SK-N-SH treated with all-trans-retinoic acid at 6 μM for 48 hours (cell line): ENCODE results near the gene LONRF2.

Source experiments
- ATAC-seq: fragments of 200-7000 bp; cut with Tn5 transposase; 3 replicates; pipeline ENCODE4 v1.9.1; 2020; ENCODE audit warnings: mild to moderate bottlenecking, moderate library complexity
- ARNTL ChIP-seq: fragments of 450-650 bp; formaldehyde crosslinking; IDR thresholded peaks from 2 replicates; pipeline ENCODE4 v1.5.0; 2020; ENCODE audit warnings: low read depth, mild to moderate bottlenecking, moderate library complexity, borderline replicate concordance
- BACH2 ChIP-seq: fragments of 250-450 bp; sonication (Bioruptor Pico); IDR thresholded peaks from 2 replicates; pipeline ENCODE4 v1.9.0; 2021; ENCODE audit warnings: mild to moderate bottlenecking, borderline replicate concordance
- CSDC2 ChIP-seq: fragments of 250-450 bp; sonication (Bioruptor Pico); IDR thresholded peaks from 2 replicates; pipeline ENCODE4 v1.5.0; 2020; ENCODE audit warnings: mild to moderate bottlenecking, moderate library complexity
- ESRRG ChIP-seq: fragments of 250-450 bp; sonication (Bioruptor Pico); IDR thresholded peaks from 2 replicates; pipeline ENCODE4 v1.6.1; 2021; ENCODE audit warnings: mild to moderate bottlenecking
- GLIS3 ChIP-seq: fragments of 250-450 bp; sonication (Bioruptor Pico); IDR thresholded peaks from 2 replicates; pipeline ENCODE4 v1.5.0; 2020; ENCODE audit warnings: mild to moderate bottlenecking, moderate library complexity
- ISL1 ChIP-seq: fragments of 250-450 bp; sonication (Bioruptor Pico); IDR thresholded peaks from 2 replicates; pipeline ENCODE4 v2.1.2; 2022; ENCODE audit warnings: mild to moderate bottlenecking, moderate library complexity
- OSR1 ChIP-seq: fragments of 250-450 bp; sonication (Bioruptor Pico); IDR thresholded peaks from 2 replicates; pipeline ENCODE4 v1.8.0; 2022; ENCODE audit warnings: moderate library complexity, mild to moderate bottlenecking, inconsistent platforms
- RARB ChIP-seq: fragments of 250-450 bp; sonication (Bioruptor Pico); IDR thresholded peaks from 2 replicates; pipeline ENCODE4 v1.8.0; 2021; ENCODE audit warnings: mild to moderate bottlenecking, moderate library complexity
- SNAI2 ChIP-seq: fragments of 250-450 bp; sonication (Bioruptor Pico); IDR thresholded peaks from 2 replicates; pipeline ENCODE4 v1.5.0; 2020; ENCODE audit warnings: mild to moderate bottlenecking, moderate library complexity
- TCF4 ChIP-seq: fragments of 250-450 bp; sonication (Bioruptor Pico); IDR thresholded peaks from 2 replicates; pipeline ENCODE4 v1.8.0; 2021; ENCODE audit warnings: mild to moderate bottlenecking, moderate library complexity, borderline replicate concordance
- TOX ChIP-seq: fragments of 250-450 bp; sonication (Bioruptor Pico); IDR thresholded peaks from 2 replicates; pipeline ENCODE4 v1.8.0; 2021; ENCODE audit warnings: mild to moderate bottlenecking, moderate library complexity, borderline replicate concordance
- ZFP30 ChIP-seq: fragments of 450-650 bp; formaldehyde crosslinking; IDR thresholded peaks from 2 replicates; pipeline ENCODE4 v1.5.0; 2022; ENCODE audit warnings: mild to moderate bottlenecking, moderate library complexity
- ZNF565 ChIP-seq: fragments of 450-650 bp; formaldehyde crosslinking; conservative IDR thresholded peaks from 2 replicates; pipeline ENCODE4 v1.5.0; 2020; ENCODE audit warnings: low read depth, mild to moderate bottlenecking, moderate library complexity
- ZNF70 ChIP-seq: fragments of 450-650 bp; formaldehyde crosslinking; IDR thresholded peaks from 2 replicates; pipeline ENCODE4 v1.5.0; 2020; ENCODE audit warnings: mild to moderate bottlenecking, moderate library complexity
- TF ChIP-seq, protein P1 (sequence below): fragments of 250-450 bp; sonication (Bioruptor Pico); IDR thresholded peaks from 2 replicates; pipeline ENCODE4 v1.8.0; 2020; ENCODE audit warnings: mild to moderate bottlenecking, moderate library complexity, borderline replicate concordance
- TF ChIP-seq, protein P2 (sequence below): fragments of 250-450 bp; sonication (Bioruptor Pico); IDR thresholded peaks from 2 replicates; pipeline ENCODE4 v1.8.0; 2021; ENCODE audit warnings: low read depth, mild to moderate bottlenecking, moderate library complexity, borderline replicate concordance
- TF ChIP-seq, protein P3 (sequence below): fragments of 250-450 bp; sonication (Bioruptor Pico); IDR thresholded peaks from 2 replicates; pipeline ENCODE4 v1.5.1; 2021; ENCODE audit warnings: mild to moderate bottlenecking, moderate library complexity

LONRF2 gene

DNA sequence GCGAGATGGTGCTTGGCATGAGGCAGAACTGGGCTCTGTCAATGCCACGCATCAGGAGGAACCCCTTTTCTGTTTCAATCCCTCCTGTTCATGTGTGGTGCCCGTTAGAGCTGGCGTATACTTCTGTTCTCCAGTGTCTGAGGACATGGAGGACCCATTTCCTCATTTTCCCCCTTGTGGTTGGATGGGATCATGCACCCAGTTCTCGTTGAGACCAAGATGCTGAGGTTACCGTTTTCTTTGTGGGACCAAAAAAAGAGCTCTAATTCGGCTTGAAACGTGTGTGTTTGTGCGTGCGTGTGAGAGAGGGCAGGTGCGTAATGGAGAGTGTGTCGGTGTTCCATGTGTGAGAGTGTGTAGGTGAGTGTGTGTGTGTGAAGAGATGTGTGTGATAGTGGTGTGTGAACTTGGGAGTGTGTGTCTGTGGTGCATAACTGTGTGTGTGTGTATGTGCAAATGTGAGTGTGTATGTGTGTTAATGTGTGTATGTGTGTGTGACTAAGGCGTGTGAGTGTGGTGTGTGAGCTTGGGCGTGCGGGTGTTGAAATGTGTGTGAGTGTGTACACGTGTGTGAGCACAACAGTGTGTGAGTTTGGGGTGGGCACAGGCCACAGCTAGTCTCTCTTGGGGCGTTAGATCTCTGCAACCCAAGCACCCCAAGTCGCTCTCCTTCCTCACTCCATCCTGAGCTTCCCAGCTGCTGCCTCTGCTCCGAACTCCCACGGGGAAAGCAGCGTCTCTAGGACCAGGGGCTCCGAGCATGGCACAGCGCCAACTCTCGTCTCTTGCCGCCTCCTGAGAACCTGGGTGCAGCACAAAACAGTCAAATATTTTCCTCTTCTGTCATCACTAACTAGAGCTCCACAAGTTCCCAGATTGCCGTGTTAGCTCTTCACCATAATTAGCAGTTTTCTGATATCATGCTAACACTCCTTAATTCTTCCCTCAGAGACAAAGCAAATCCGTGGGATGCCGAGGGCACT lies 75.8 kb downstream of the LONRF2 start:
- ATAC-seq = peak; percentile 49; the same call in 1 of the 3 replicates
- no peak for TF ChIP-seq BACH2
- no peak for TF ChIP-seq TCF4

DNA sequence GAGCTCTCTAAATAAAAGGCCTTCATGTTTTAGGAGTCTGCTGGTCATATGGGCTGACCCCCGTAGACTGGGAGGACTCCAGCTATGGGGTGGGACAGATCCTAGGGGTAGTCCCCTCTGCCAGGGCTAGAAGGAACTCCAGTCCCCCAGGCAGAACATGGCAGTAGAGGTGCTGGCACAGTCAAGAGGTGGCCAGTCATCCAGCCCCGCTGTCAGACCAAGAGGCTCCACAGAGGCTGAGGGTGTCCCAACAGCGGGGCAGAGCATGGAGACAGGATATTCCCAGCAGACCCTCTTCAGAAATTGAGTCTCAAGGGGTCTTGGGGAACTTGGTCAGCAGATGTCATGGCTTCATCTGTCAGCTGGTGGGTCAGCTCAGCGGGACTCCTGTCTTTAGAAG lies 76.6 kb downstream of the LONRF2 start:
- TF ChIP-seq OSR1 (CRISPR knock-in tag) = no peak
- TF ChIP-seq ZNF565 (CRISPR knock-in tag) = no peak
- no peak for TF ChIP-seq ESRRG (CRISPR knock-in tag)
- no peak for TF ChIP-seq ISL1
- no peak for TF ChIP-seq CSDC2 (CRISPR knock-in tag)
- no peak for TF ChIP-seq TCF4
- TF ChIP-seq ARNTL = no peak
- TF ChIP-seq TOX = no peak
- no peak for TF ChIP-seq ZNF70 (CRISPR knock-in tag)
- TF ChIP-seq, protein P1, sequence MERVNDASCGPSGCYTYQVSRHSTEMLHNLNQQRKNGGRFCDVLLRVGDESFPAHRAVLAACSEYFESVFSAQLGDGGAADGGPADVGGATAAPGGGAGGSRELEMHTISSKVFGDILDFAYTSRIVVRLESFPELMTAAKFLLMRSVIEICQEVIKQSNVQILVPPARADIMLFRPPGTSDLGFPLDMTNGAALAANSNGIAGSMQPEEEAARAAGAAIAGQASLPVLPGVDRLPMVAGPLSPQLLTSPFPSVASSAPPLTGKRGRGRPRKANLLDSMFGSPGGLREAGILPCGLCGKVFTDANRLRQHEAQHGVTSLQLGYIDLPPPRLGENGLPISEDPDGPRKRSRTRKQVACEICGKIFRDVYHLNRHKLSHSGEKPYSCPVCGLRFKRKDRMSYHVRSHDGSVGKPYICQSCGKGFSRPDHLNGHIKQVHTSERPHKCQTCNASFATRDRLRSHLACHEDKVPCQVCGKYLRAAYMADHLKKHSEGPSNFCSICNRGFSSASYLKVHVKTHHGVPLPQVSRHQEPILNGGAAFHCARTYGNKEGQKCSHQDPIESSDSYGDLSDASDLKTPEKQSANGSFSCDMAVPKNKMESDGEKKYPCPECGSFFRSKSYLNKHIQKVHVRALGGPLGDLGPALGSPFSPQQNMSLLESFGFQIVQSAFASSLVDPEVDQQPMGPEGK (CRISPR knock-in tag) = no peak
- TF ChIP-seq ZFP30 (CRISPR knock-in tag) = no peak
- TF ChIP-seq RARB (CRISPR knock-in tag) = no peak
- TF ChIP-seq BACH2 = no peak
- TF ChIP-seq, protein P2, sequence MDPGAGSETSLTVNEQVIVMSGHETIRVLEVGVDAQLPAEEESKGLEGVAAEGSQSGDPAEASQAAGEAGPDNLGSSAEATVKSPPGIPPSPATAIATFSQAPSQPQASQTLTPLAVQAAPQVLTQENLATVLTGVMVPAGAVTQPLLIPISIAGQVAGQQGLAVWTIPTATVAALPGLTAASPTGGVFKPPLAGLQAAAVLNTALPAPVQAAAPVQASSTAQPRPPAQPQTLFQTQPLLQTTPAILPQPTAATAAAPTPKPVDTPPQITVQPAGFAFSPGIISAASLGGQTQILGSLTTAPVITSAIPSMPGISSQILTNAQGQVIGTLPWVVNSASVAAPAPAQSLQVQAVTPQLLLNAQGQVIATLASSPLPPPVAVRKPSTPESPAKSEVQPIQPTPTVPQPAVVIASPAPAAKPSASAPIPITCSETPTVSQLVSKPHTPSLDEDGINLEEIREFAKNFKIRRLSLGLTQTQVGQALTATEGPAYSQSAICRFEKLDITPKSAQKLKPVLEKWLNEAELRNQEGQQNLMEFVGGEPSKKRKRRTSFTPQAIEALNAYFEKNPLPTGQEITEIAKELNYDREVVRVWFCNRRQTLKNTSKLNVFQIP (CRISPR knock-in tag) = no peak
- TF ChIP-seq SNAI2 (CRISPR knock-in tag) = no peak
- ATAC-seq = no peak

DNA sequence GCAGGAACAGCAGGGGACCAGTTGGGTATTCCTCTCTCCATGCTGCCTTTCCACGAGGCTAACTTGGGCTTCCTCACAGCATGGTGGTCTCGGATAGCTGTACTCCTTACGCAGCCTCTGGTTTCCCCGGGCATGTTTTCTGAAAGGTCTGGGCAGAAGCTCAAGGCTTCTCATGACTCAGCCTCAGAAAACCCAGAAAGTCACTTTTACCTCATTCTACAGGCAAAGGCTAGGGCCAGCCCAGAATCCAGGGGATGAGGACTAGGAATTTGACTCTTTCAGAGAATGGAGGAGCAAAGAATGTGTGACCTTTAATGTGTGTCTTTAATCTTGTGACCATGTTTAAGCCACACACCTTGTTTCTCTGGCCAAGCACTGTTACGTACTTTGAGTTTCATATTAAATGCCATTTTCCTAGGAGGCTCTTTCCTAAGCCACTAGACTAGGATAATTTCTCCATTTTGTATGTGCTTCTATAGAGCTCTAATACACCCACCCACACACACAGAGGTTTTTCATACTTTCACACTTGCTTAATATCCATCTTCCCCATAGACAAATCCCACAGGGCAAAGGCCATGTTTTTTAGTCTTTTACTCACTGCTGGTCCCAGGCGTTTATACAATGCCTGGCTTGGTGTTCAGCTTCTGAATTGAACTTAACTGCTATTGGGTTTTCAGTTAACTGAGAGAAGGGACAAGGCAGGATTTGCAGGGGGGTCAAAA lies 77.3 kb downstream of the LONRF2 start:
- no peak for TF ChIP-seq TCF4
- no peak for TF ChIP-seq ZFP30 (CRISPR knock-in tag)
- no peak for TF ChIP-seq ARNTL
- no peak for TF ChIP-seq ISL1
- no peak for TF ChIP-seq GLIS3
- TF ChIP-seq, protein P1 (CRISPR knock-in tag) = no peak
- TF ChIP-seq, all 23 proteins: peak for 0
- no peak for ATAC-seq

DNA sequence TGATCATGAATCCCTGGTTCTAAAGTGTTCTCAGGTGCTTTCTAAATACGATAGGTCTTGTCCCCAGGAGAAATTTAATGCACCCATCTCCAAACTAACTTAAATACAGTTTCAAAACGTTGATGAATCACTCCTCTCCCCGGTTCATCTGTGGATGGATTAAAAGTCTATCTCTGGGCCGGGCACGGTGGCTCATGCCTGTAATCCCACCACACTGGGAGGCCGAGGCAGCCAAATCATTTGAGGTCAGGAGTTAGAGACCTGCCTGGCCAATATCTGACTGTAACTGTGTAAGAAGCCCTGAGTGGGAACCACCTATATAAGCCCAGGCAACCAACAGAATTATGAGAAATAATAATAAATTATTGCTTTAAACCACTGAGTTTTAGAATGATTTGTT lies 78.7 kb downstream of the LONRF2 start:
- TF ChIP-seq TCF4 (no peak), ZNF565 (CRISPR knock-in tag) (no peak), ESRRG (CRISPR knock-in tag) (no peak)
- TF ChIP-seq, protein P3, sequence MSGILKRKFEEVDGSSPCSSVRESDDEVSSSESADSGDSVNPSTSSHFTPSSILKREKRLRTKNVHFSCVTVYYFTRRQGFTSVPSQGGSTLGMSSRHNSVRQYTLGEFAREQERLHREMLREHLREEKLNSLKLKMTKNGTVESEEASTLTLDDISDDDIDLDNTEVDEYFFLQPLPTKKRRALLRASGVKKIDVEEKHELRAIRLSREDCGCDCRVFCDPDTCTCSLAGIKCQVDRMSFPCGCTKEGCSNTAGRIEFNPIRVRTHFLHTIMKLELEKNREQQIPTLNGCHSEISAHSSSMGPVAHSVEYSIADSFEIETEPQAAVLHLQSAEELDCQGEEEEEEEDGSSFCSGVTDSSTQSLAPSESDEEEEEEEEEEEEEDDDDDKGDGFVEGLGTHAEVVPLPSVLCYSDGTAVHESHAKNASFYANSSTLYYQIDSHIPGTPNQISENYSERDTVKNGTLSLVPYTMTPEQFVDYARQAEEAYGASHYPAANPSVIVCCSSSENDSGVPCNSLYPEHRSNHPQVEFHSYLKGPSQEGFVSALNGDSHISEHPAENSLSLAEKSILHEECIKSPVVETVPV (CRISPR knock-in tag) = no peak
- TF ChIP-seq, protein P1 (CRISPR knock-in tag) = no peak
- TF ChIP-seq, all 23 proteins: peak for 0
- no peak for ATAC-seq
